ENCODE results near the gene PPP1R9A.
A peak's percentile ranks its signal among the peaks of the same experiment; 100 is the strongest.

Gene PPP1R9A

GRCh38 chr7:94909179-94909466 is 1.7 kb downstream of the PPP1R9A start:
- DNase-seq (ENCODE audit: low read depth in 2 of 2): no peak

GRCh38 chr7:94912085-94912484 is 4.7 kb downstream of the PPP1R9A start:
- DNase-seq (ENCODE audit: low read depth in 2 of 2): no peak

GRCh38 chr7:94913391-94913790 is 6.0 kb downstream of the PPP1R9A start:
- DNase-seq (ENCODE audit: low read depth in 2 of 2): no peak

- DNase-seq (ENCODE audit: low read depth in 2 of 2): no peak
These were observed 14.5 kb downstream of the PPP1R9A start for GRCh38 chr7:94921911-94922310.

GRCh38 chr7:94922457-94922856 is 15.1 kb downstream of the PPP1R9A start:
- DNase-seq (ENCODE audit: low read depth in 2 of 2): no peak

- DNase-seq (ENCODE audit: low read depth in 2 of 2): no peak
These were observed 16.0 kb downstream of the PPP1R9A start for GRCh38 chr7:94923412-94923811.

GRCh38 chr7:94928168-94928707 is 20.8 kb downstream of the PPP1R9A start:
- no peak for DNase-seq (ENCODE audit: low read depth in 2 of 2)

- DNase-seq (ENCODE audit: low read depth in 2 of 2): no peak
These were observed 26.0 kb downstream of the PPP1R9A start for GRCh38 chr7:94933256-94933990.

GRCh38 chr7:94939395-94939794 is 32.0 kb downstream of the PPP1R9A start:
- no peak for DNase-seq (ENCODE audit: low read depth in 2 of 2)

- no peak for DNase-seq (ENCODE audit: low read depth in 2 of 2)
These were observed 32.8 kb downstream of the PPP1R9A start for GRCh38 chr7:94940241-94940640.

- no peak for DNase-seq (ENCODE audit: low read depth in 2 of 2)
These were observed 34.6 kb downstream of the PPP1R9A start for GRCh38 chr7:94941844-94942632.

- no peak for DNase-seq (ENCODE audit: low read depth in 2 of 2)
These were observed 35.7 kb downstream of the PPP1R9A start for GRCh38 chr7:94943134-94943533.

- no peak for DNase-seq (ENCODE audit: low read depth in 2 of 2)
These were observed 42.1 kb downstream of the PPP1R9A start for GRCh38 chr7:94949532-94949931.

- DNase-seq (ENCODE audit: low read depth in 2 of 2): no peak
These were observed 48.4 kb downstream of the PPP1R9A start for GRCh38 chr7:94955807-94956206.

- no peak for DNase-seq (ENCODE audit: low read depth in 2 of 2)
These were observed 49.7 kb downstream of the PPP1R9A start for GRCh38 chr7:94957061-94957460.

GRCh38 chr7:94962661-94963060 is 55.3 kb downstream of the PPP1R9A start:
- no peak for DNase-seq (ENCODE audit: low read depth in 2 of 2)

GRCh38 chr7:94969434-94970084 is 62.2 kb downstream of the PPP1R9A start:
- no peak for DNase-seq (ENCODE audit: low read depth in 2 of 2)

GRCh38 chr7:94970085-94970576 is 62.7 kb downstream of the PPP1R9A start:
- no peak for DNase-seq (ENCODE audit: low read depth in 2 of 2)

GRCh38 chr7:94971051-94971867 is 63.9 kb downstream of the PPP1R9A start:
- peak; percentile 21 to 32 for DNase-seq (ENCODE audit: low read depth in 2 of 2)

- peak; percentile 27 to 47 for DNase-seq (ENCODE audit: low read depth in 2 of 2)
These were observed 64.9 kb downstream of the PPP1R9A start for GRCh38 chr7:94972296-94972695.

GRCh38 chr7:94973844-94974243 is 66.5 kb downstream of the PPP1R9A start:
- DNase-seq (ENCODE audit: low read depth in 2 of 2): no peak

- DNase-seq (ENCODE audit: low read depth in 2 of 2): no peak
These were observed 67.0 kb downstream of the PPP1R9A start for GRCh38 chr7:94974423-94974822.

Data from fibroblast of skin of left quadriceps (primary cell).